ENCODE results near the gene CARD9. TPM values are rescaled to one million over a fixed set of nuclear protein-coding genes. Genes with fewer than 3 reads are reported as not detected.

CARD9 gene
- total RNA-seq, 1 donor from 2014 or later = 0.94 TPM

DNA sequence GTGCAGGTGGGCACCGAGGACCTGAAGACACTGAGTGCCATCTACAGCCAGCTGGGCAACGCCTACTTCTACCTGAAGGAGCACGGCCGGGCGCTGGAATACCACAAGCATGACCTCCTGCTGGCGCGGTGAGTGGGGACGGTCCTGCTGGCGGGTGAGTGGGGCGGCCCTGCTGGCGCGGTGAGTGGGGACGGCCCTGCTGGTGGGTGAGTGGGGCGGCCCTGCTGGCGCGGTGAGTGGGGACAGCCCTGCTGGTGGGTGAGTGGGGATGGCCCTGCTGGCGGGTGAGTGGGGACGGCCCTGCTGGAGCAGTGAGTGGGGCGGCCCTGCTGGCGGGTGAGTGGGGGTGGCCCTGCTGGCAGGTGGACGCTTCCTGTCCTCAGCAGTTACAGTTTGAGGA lies 38.9 kb downstream of the CARD9 start:
- no peaks in the 10 kb centered on the region for H3K36me3 Mint-ChIP-seq (ENCODE audit: unreplicated experiment)
- H3K27me3 Mint-ChIP-seq (ENCODE audit: unreplicated experiment) = no peaks in the 10 kb centered on the region
- H3K4me3 Mint-ChIP-seq (ENCODE audit: unreplicated experiment) = no peak overlapping the region
- TF ChIP-seq CTCF (IDR thresholded peaks at IDR 0.05) = no peak
- H3K27ac Mint-ChIP-seq (ENCODE audit: unreplicated experiment) = no peak overlapping the region
- H3K9me3 Mint-ChIP-seq (ENCODE audit: unreplicated experiment) = no peaks in the 10 kb centered on the region
- H3K4me1 Mint-ChIP-seq (ENCODE audit: unreplicated experiment) = peaks cover 5% of the 10 kb centered on the region
- no peak for DNase-seq (ENCODE audit: extremely low spot score, unreplicated experiment)

- Mint-ChIP-seq H3K4me3 (ENCODE audit: unreplicated experiment) (no peak overlapping the region), H3K4me1 (ENCODE audit: unreplicated experiment) (peaks cover 14% of the 10 kb centered on the region), H3K27me3 (ENCODE audit: unreplicated experiment) (no peaks in the 10 kb centered on the region), H3K36me3 (ENCODE audit: unreplicated experiment) (no peaks in the 10 kb centered on the region), H3K9me3 (ENCODE audit: unreplicated experiment) (no peaks in the 10 kb centered on the region), H3K27ac (ENCODE audit: unreplicated experiment) (no peak overlapping the region)
- no peak for DNase-seq (ENCODE audit: extremely low spot score, unreplicated experiment)
- no peak for TF ChIP-seq CTCF (IDR thresholded peaks at IDR 0.05)
Observed at GRCh38 chr9:136333486-136333885, 40.0 kb downstream of the CARD9 start.

- DNase-seq (ENCODE audit: extremely low spot score, unreplicated experiment) = no peak
- Mint-ChIP-seq H3K4me1 (ENCODE audit: unreplicated experiment) (peaks cover 18% of the 10 kb centered on the region), H3K4me3 (ENCODE audit: unreplicated experiment) (no peak overlapping the region), H3K36me3 (ENCODE audit: unreplicated experiment) (no peaks in the 10 kb centered on the region), H3K9me3 (ENCODE audit: unreplicated experiment) (no peaks in the 10 kb centered on the region), H3K27me3 (ENCODE audit: unreplicated experiment) (no peaks in the 10 kb centered on the region), H3K27ac (ENCODE audit: unreplicated experiment) (no peak overlapping the region)
- TF ChIP-seq CTCF (IDR thresholded peaks at IDR 0.05) = no peak
Observed at GRCh38 chr9:136333045-136333444, 40.4 kb downstream of the CARD9 start.

DNA sequence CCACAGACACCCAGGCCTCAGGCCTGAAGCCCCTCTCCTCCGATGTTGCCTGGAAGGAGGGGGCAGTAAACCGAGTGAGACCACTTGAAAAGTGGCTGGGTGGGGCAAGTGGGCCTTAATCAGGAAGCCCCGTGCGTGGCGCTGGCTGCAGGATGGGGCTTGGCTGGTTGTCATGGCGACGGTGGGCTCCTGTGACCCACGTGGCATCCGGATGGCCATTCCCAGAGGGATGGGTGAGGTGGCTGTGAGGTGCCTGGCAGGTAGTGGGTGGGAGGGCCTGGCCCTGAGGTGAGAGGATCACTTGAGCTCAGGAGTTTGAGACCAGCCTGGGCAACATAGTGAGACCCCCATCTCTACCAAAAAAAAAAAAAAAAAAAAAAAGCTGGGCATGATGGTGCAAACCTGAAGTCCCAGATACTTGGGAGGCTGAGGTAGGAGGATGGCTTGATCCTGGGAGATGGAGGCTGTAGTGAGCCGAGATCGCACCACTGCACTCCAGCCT lies 40.9 kb downstream of the CARD9 start:
- Mint-ChIP-seq H3K4me1 (ENCODE audit: unreplicated experiment) (peaks cover 18% of the 10 kb centered on the region), H3K4me3 (ENCODE audit: unreplicated experiment) (no peak overlapping the region), H3K9me3 (ENCODE audit: unreplicated experiment) (no peaks in the 10 kb centered on the region), H3K27me3 (ENCODE audit: unreplicated experiment) (no peaks in the 10 kb centered on the region), H3K36me3 (ENCODE audit: unreplicated experiment) (no peaks in the 10 kb centered on the region), H3K27ac (ENCODE audit: unreplicated experiment) (no peak overlapping the region)
- TF ChIP-seq CTCF (IDR thresholded peaks at IDR 0.05) = no peak
- DNase-seq (ENCODE audit: extremely low spot score, unreplicated experiment) = no peak

DNA sequence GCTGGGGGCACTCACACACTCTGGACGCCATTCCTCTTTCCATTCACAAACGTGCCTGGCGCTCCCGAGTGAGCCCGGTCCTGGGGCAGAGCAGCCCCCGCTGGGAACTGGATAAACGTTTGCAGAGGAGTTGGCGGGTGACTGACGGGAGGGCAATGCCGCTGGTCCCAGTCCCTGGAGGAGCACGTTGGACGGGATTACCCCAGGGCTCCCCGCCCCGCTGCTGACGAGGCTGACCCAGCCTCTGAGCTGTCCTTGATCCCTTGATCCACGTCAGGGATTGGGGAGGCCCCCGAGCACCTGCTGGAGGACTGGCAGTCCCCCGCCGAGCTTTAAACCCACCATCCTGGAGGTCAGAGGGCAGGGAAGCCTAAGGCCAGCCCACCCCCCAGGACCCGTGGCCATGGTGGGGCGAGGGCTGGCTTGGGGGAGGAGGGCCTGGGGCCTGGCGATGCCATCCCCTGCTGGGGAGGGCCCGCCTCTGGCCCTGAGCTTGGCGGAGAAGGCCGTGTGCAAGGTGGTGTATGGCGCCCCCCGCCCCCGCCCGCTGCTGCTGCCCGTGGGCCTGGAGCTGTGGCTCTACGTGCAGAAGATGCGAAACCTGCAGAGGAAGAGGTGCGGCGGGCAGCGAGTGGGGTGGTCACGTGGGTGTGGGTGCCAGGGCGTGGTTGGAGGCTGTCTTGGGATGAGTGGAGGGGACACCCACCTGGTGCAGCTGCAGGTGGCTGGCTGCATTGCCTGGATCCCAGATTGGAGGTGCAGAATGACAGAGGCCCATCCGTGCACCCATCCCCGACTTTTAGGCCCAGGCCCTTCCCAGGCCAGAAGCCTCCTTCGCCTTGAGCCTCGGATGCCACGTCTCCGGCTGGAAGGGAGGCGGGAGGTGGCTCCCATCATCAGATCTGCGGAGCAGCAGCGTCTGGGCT lies 41.6 kb downstream of the CARD9 start:
- Mint-ChIP-seq H3K27ac (ENCODE audit: unreplicated experiment) (no peak overlapping the region), H3K9me3 (ENCODE audit: unreplicated experiment) (no peaks in the 10 kb centered on the region), H3K27me3 (ENCODE audit: unreplicated experiment) (no peaks in the 10 kb centered on the region), H3K36me3 (ENCODE audit: unreplicated experiment) (no peaks in the 10 kb centered on the region), H3K4me3 (ENCODE audit: unreplicated experiment) (no peak overlapping the region), H3K4me1 (ENCODE audit: unreplicated experiment) (peaks cover 19% of the 10 kb centered on the region)
- DNase-seq (ENCODE audit: extremely low spot score, unreplicated experiment) = no peak
- TF ChIP-seq CTCF (IDR thresholded peaks at IDR 0.05) = no peak

All from osteocyte (in vitro differentiated cells).